HepG2 (cell line): Measurements from ENCODE around the gene YY1. TPM values are rescaled to one million over a fixed set of nuclear protein-coding genes. Genes with fewer than 3 reads are reported as not detected.

Experiments
- CREBL2 ChIP-seq: sonication (generic); formaldehyde crosslinking; IDR thresholded peaks from 2 replicates; pipeline ENCODE4 v1.8.1; 2023; ENCODE audit warnings: missing genetic modification reagents, mild to moderate bottlenecking, borderline replicate concordance
- EEA1 ChIP-seq: sonication (generic); formaldehyde crosslinking; IDR thresholded peaks from 2 replicates; pipeline ENCODE4 v1.5.1; 2020; ENCODE audit warnings: mild to moderate bottlenecking, missing genetic modification reagents, borderline replicate concordance
- KLF12 ChIP-seq: sonication (generic); formaldehyde crosslinking; IDR thresholded peaks from 2 replicates; pipeline ENCODE4 v1.4.0; 2020; ENCODE audit warnings: missing genetic modification reagents, borderline replicate concordance
- NFAT5 ChIP-seq: sonication (generic); formaldehyde crosslinking; IDR thresholded peaks from 2 replicates; pipeline ENCODE4 v1.4.0; 2020; ENCODE audit warnings: missing genetic modification reagents
- SP1 ChIP-seq, 2 experiments: fragments of 450-650 bp in 1 of 2; sonication (generic) in 1 of 2; formaldehyde crosslinking in 1 of 2; IDR thresholded peaks; 2 replicates each; pipeline versions ENCODE4 v1.4.0 to v1.6.1; 2016 to 2020; ENCODE audit warnings: missing genetic modification reagents in 1 of 2
- ZHX2 ChIP-seq, 2 experiments: sonication (generic) in 1 of 2; formaldehyde crosslinking in 1 of 2; IDR thresholded peaks; 2 replicates each; pipeline versions ENCODE4 v1.6.1 to v1.9.0; 2014 to 2022; ENCODE audit warnings: antibody characterized with exemption in 1 of 2, borderline replicate concordance in 1 of 2, inconsistent platforms in 1 of 2, low read depth in 1 of 2, missing genetic modification reagents in 1 of 2
- ZMYM4 ChIP-seq: sonication (generic); formaldehyde crosslinking; IDR thresholded peaks from 2 replicates; pipeline ENCODE4 v1.8.1; 2023; ENCODE audit warnings: mild to moderate bottlenecking, missing genetic modification reagents
- ZNF142 ChIP-seq: sonication (generic); formaldehyde crosslinking; IDR thresholded peaks from 2 replicates; pipeline ENCODE4 v1.4.0; 2020; ENCODE audit warnings: missing genetic modification reagents
- ZNF282 ChIP-seq: fragments of 450-650 bp; IDR thresholded peaks from 2 replicates; pipeline ENCODE4 v1.6.1; 2018; ENCODE audit not compliant: partially characterized antibody
- ZNF614 ChIP-seq: IDR thresholded peaks from 2 replicates; pipeline ENCODE4 v1.6.1; 2018; ENCODE audit warnings: missing biosample characterization, missing genetic modification reagents, inconsistent platforms, borderline replicate concordance
- polyA plus RNA-seq, 8 experiments: library from polyadenylated mRNA; depleted of rRNA in 3 of 8; stranded (reverse) in 7 of 8; unstranded in 1 of 8; fragments of >200 nt; fragmentation: Illumina TruSeq in 4 of 8; extraction: Trizol in 4 of 8; gene quantifications; 2 replicates each; pipeline versions ENCODE4 v1.2.1 to v1.2.3, GENCODE V29; 2011 to 2016; ENCODE audit warnings: low read depth in 4 of 8, missing spikeins in 1 of 8, mixed read lengths in 1 of 8; ENCODE audit not compliant: insufficient read depth in 1 of 8
- total RNA-seq, 5 experiments: library from RNA; depleted of rRNA; stranded (reverse); fragments of >200 nt; fragmentation: Illumina TruSeq; extraction: Trizol; gene quantifications; 2 replicates each; pipeline ENCODE4 v1.2.3, GENCODE V29; 2016; ENCODE audit warnings: low read depth in 1 of 5

YY1 gene
- total and polyA plus RNA-seq, 2 of the 13 experiments (the other 11 are each of a cell fraction or from before 2014, with no cell fraction given) = 29.4 to 68.1 TPM

GRCh38 chr14:100221533-100222223, 17.3 kb upstream of the YY1 start (continued):
- TF ChIP-seq ZHX2 (IDR thresholded peaks at IDR 0.05; ENCODE audit: low read depth) (no peak), ZHX2 (CRISPR knock-in tag; IDR thresholded peaks at IDR 0.05; ENCODE audit: borderline replicate concordance) (no peak), ZNF614 (CRISPR knock-in tag) (no peak), NFAT5 (no peak), ZNF142 (CRISPR knock-in tag) (no peak), EEA1 (no peak), ZNF282 (no peak), CREBL2 (CRISPR knock-in tag) (no peak), ZMYM4 (CRISPR knock-in tag) (peak; percentile 20; the same call in 1 of the 2 replicates), SP1 (IDR thresholded peaks at IDR 0.05) (no peak), SP1 (CRISPR knock-in tag; IDR thresholded peaks at IDR 0.05) (0 out of 2 replicates have a peak, but pooled peaks have one; percentile 41), KLF12 (peak; percentile 33; the same call in 1 of the 2 replicates)
